ENCODE measurements around the gene PDE4D. TPM values are rescaled to one million over a fixed set of nuclear protein-coding genes. Genes with fewer than 3 reads are reported as not detected.

PDE4D gene
- total and polyA plus RNA-seq, 3 donors from 2014 or later = 7.8 to 13.9 (median 8.7) TPM

- DNase-seq = no peak
- TF ChIP-seq POLR2A (IDR thresholded peaks at IDR 0.05) (no peak), CTCF (IDR thresholded peaks at IDR 0.05) (no peak)
- H3K36me3 ChIP-seq (ENCODE audit: low read depth, missing control alignments) = no peaks in the 10 kb centered on the region
- intact Hi-C loops (cut with DNase I; ENCODE audit: low total_unique reads) = no loop called here
- no peak overlapping the region for H3K27ac ChIP-seq
- no peak overlapping the region for H3K4me3 ChIP-seq
- H3K27me3 ChIP-seq = no peaks in the 10 kb centered on the region
- H3K4me1 ChIP-seq = no peaks in the 10 kb centered on the region
- no peaks in the 10 kb centered on the region for H3K9me3 ChIP-seq
- 90 to 94% methylated on average over 2 of the region's 2 CpGs for WGBS, 2 donors
Measured at GRCh38 chr5:59600153-59600552, 293.4 kb downstream of the PDE4D start.

DNA sequence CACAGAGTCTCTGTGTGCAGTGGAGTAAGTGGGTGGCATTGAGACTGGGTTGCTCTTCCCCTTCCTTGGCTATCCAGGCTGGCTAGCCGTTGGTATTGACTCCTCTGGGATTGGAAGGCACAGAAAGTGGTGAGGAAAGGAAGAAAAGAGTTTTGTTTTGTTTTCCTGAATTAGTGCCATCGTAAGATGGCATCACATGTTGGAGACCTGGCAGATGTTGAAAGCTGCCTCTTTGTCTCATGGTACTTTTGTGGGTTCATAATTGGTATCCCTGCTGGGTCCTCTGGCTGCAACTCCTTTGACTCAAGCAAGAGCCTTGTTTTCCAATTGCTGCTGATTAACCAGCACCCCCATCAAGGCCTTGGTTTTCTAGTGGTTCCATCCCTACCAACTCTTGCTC is 293.8 kb downstream of the PDE4D start:
- Histone ChIP-seq H3K27ac (no peak overlapping the region), H3K27me3 (no peaks in the 10 kb centered on the region), H3K4me3 (no peak overlapping the region), H3K36me3 (ENCODE audit: low read depth, missing control alignments) (no peaks in the 10 kb centered on the region), H3K9me3 (no peaks in the 10 kb centered on the region), H3K4me1 (no peaks in the 10 kb centered on the region)
- no peak for TF ChIP-seq POLR2A (IDR thresholded peaks at IDR 0.05)
- TF ChIP-seq CTCF (IDR thresholded peaks at IDR 0.05) = no peak
- WGBS, 2 donors = 94 to 97% methylated on average over 2 of the region's 2 CpGs
- intact Hi-C loops (cut with DNase I; ENCODE audit: low total_unique reads) = no loop called here
- DNase-seq = no peak

DNA sequence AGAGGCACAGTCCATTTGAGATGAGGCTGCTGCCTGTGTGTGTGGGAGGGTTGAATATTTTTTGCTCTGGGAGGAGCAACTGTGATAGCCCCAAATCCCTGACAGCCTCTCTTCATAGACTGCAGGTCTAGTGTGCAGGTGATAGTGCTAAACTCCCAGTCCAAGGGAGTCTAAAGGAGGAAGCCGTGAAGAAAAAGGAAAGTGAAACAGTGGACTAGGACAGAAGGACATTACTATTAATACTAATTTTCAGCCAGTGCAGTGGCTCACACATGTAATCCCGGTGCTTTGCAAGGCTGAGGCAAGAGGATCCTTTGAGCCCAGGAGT is 295.0 kb downstream of the PDE4D start:
- Histone ChIP-seq H3K36me3 (ENCODE audit: low read depth, missing control alignments) (no peaks in the 10 kb centered on the region), H3K9me3 (no peaks in the 10 kb centered on the region), H3K4me1 (no peaks in the 10 kb centered on the region), H3K27me3 (no peaks in the 10 kb centered on the region), H3K27ac (no peak overlapping the region), H3K4me3 (no peak overlapping the region)
- WGBS, 2 donors = 23 to 42% methylated on average over 2 of the region's 2 CpGs
- TF ChIP-seq CTCF (IDR thresholded peaks at IDR 0.05) (no peak), POLR2A (IDR thresholded peaks at IDR 0.05) (no peak)
- no peak for DNase-seq
- intact Hi-C loops (cut with DNase I; ENCODE audit: low total_unique reads) = no loop called here

- H3K9me3 ChIP-seq = no peaks in the 10 kb centered on the region
- intact Hi-C loops (cut with DNase I; ENCODE audit: low total_unique reads) = no loop called here
- DNase-seq = no peak
- no peak overlapping the region for H3K27ac ChIP-seq
- no peaks in the 10 kb centered on the region for H3K36me3 ChIP-seq (ENCODE audit: low read depth, missing control alignments)
- no peaks in the 10 kb centered on the region for H3K27me3 ChIP-seq
- WGBS, 2 donors = 55% methylated on average over 6 of the region's 6 CpGs
- TF ChIP-seq CTCF (IDR thresholded peaks at IDR 0.05) = no peak
- no peak for TF ChIP-seq POLR2A (IDR thresholded peaks at IDR 0.05)
- H3K4me3 ChIP-seq = no peak overlapping the region
- no peaks in the 10 kb centered on the region for H3K4me1 ChIP-seq
Measured at GRCh38 chr5:59597690-59598546, 295.6 kb downstream of the PDE4D start.
